OCI-M2 (cell line): Measurements from ENCODE around the gene HS1BP3.

Experiments used
- DNase-seq: peaks from one replicate; lab custom pipeline; 2025; ENCODE audit not compliant: unreplicated experiment; lab: John Stamatoyannopoulos, UW

Gene HS1BP3

GRCh38 chr2:20604401-20604911 lies 46.4 kb downstream of the HS1BP3 start:
- no peak for DNase-seq

- DNase-seq, result no peak
Measured at GRCh38 chr2:20603791-20604190, 47.1 kb downstream of the HS1BP3 start.

- DNase-seq, result no peak
Measured at GRCh38 chr2:20602803-20603202, 48.1 kb downstream of the HS1BP3 start.

GRCh38 chr2:20600756-20601325 lies 50.1 kb downstream of the HS1BP3 start:
- DNase-seq, result no peak

GRCh38 chr2:20599861-20600461 lies 50.9 kb downstream of the HS1BP3 start:
- no peak for DNase-seq

- DNase-seq, result no peak
Measured at GRCh38 chr2:20599001-20599600, 51.8 kb downstream of the HS1BP3 start.

- DNase-seq, result no peak
Measured at GRCh38 chr2:20597860-20598183, 53.1 kb downstream of the HS1BP3 start.

GRCh38 chr2:20596973-20597859 lies 53.7 kb downstream of the HS1BP3 start:
- DNase-seq, result no peak

GRCh38 chr2:20596193-20596972 lies 54.5 kb downstream of the HS1BP3 start:
- DNase-seq, result no peak

- no peak for DNase-seq
Measured at GRCh38 chr2:20595439-20596192, 55.3 kb downstream of the HS1BP3 start.

GRCh38 chr2:20594957-20595356 lies 55.9 kb downstream of the HS1BP3 start:
- no peak for DNase-seq

- no peak for DNase-seq
Measured at GRCh38 chr2:20594048-20594750, 56.7 kb downstream of the HS1BP3 start.

GRCh38 chr2:20593072-20594034 lies 57.5 kb downstream of the HS1BP3 start:
- no peak for DNase-seq

- DNase-seq, result no peak
Measured at GRCh38 chr2:20592106-20593071, 58.5 kb downstream of the HS1BP3 start.

GRCh38 chr2:20590704-20591515 lies 60.0 kb downstream of the HS1BP3 start:
- DNase-seq, result no peak

GRCh38 chr2:20589975-20590703 lies 60.8 kb downstream of the HS1BP3 start:
- no peak for DNase-seq
